HepG2 (cell line): ENCODE measurements around the gene EPS8.
"Not testable (repeated sequence)": the region's sequence is repeated elsewhere in the genome, so short reads cannot be mapped to it uniquely, and the experiment has no call there.

ENCODE experiments used
- ARID2 ChIP-seq: sonication (generic); formaldehyde crosslinking; IDR thresholded peaks from 2 replicates; pipeline ENCODE4 v1.8.1; 2022; ENCODE audit warnings: mild to moderate bottlenecking, missing genetic modification reagents, borderline replicate concordance
- BRF2 ChIP-seq: sonication (generic); formaldehyde crosslinking; IDR thresholded peaks from 2 replicates; pipeline ENCODE4 v1.8.1; 2022; ENCODE audit warnings: mild to moderate bottlenecking, missing genetic modification reagents
- FIP1L1 ChIP-seq: fragments of 200-400 bp; formaldehyde crosslinking; IDR thresholded peaks from 2 replicates; pipeline ENCODE4 v1.6.1; 2018; ENCODE audit warnings: low read depth, mild to moderate bottlenecking, low read length, moderate library complexity, borderline replicate concordance; ENCODE audit not compliant: insufficient read depth
- HMG20A ChIP-seq: IDR thresholded peaks from 2 replicates; pipeline ENCODE4 v1.6.1; 2016; ENCODE audit warnings: borderline replicate concordance
- NR1H2 ChIP-seq: sonication (generic); formaldehyde crosslinking; IDR thresholded peaks from 2 replicates; pipeline ENCODE4 v1.8.1; 2022; ENCODE audit warnings: low read depth, missing genetic modification reagents, borderline replicate concordance
- PBX2 ChIP-seq: IDR thresholded peaks from 2 replicates; pipeline ENCODE4 v1.6.1; 2016; ENCODE audit warnings: control low read depth
- RAD21 ChIP-seq: fragments of 450-650 bp; formaldehyde crosslinking; IDR thresholded peaks from 2 replicates; pipeline ENCODE4 v1.5.0; 2020; ENCODE audit warnings: mild to moderate bottlenecking
- ZFP1 ChIP-seq: IDR thresholded peaks from 2 replicates; pipeline ENCODE4 v1.6.1; 2016
- ZFP36 ChIP-seq: fragments of 150-350 bp; IDR thresholded peaks from 2 replicates; pipeline ENCODE4 v1.6.1; 2018; ENCODE audit warnings: borderline replicate concordance, low read length, low read depth; ENCODE audit not compliant: partially characterized antibody
- ZNF44 ChIP-seq: sonication (generic); formaldehyde crosslinking; IDR thresholded peaks from 2 replicates; pipeline ENCODE4 v1.5.1; 2020; ENCODE audit warnings: mild to moderate bottlenecking, missing genetic modification reagents
- ZNF674 ChIP-seq: sonication (generic); formaldehyde crosslinking; IDR thresholded peaks from 2 replicates; pipeline ENCODE4 v1.5.0; 2020; ENCODE audit warnings: low read depth, mild to moderate bottlenecking, missing genetic modification reagents
- TF ChIP-seq, protein P1 (sequence below): IDR thresholded peaks from 2 replicates; pipeline ENCODE4 v1.6.1; 2016; ENCODE audit warnings: missing compliant biosample characterization, missing genetic modification reagents, borderline replicate concordance

GRCh38 chr12:15741870-15742269 is 47.3 kb downstream of the EPS8 start:
- not testable (repeated sequence) for TF ChIP-seq FIP1L1; RAD21 (CRISPR knock-in tag); ZFP1; PBX2; ZNF674; HMG20A (CRISPR knock-in tag); NR1H2 (CRISPR knock-in tag); ARID2 (CRISPR knock-in tag); BRF2 (CRISPR knock-in tag); ZNF44 (CRISPR knock-in tag); ZFP36
- TF ChIP-seq, protein P1, sequence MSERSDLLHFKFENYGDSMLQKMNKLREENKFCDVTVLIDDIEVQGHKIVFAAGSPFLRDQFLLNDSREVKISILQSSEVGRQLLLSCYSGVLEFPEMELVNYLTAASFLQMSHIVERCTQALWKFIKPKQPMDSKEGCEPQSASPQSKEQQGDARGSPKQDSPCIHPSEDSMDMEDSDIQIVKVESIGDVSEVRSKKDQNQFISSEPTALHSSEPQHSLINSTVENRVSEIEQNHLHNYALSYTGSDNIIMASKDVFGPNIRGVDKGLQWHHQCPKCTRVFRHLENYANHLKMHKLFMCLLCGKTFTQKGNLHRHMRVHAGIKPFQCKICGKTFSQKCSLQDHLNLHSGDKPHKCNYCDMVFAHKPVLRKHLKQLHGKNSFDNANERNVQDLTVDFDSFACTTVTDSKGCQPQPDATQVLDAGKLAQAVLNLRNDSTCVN (CRISPR knock-in tag): not testable (repeated sequence)
